Small intestine (tissue), 7 donors: Measurements from ENCODE around the gene RGS12. TPM values are rescaled to one million over a fixed set of nuclear protein-coding genes. Genes with fewer than 3 reads are reported as not detected.
A peak's percentile ranks its signal among the peaks of the same experiment; 100 is the strongest.

Experiments used
- DNase-seq, 2 donors: peaks; one replicate each; pipeline versions ENCODE4 v3.0.0 to v3.0.0-alpha.2; 2013
- FAIRE-seq: peaks from 2 replicates; lab custom pipeline; 2012; peaks lifted over from hg19 to GRCh38; lab: Jason Lieb, UNC
- H3K27ac ChIP-seq, 3 donors: one replicate each; pipeline ENCODE4 v1.5.1; 2013; ENCODE audit warnings: low read length in 2 of 3, mild to moderate bottlenecking in 2 of 3, control low read depth in 1 of 3, inconsistent platforms in 1 of 3, low read depth in 1 of 3, moderate library complexity in 1 of 3
- H3K27me3 ChIP-seq, 3 donors: one replicate each; pipeline ENCODE4 v1.6.1; 2013; ENCODE audit warnings: low read length in 3 of 3, inconsistent platforms in 1 of 3; ENCODE audit not compliant: control insufficient read depth in 3 of 3, insufficient read depth in 3 of 3
- H3K36me3 ChIP-seq, 3 donors: one replicate each; pipeline ENCODE4 v1.6.1; 2013; ENCODE audit warnings: low read length in 3 of 3, inconsistent platforms in 1 of 3, low read depth in 1 of 3, mild to moderate bottlenecking in 1 of 3, moderate library complexity in 1 of 3; ENCODE audit not compliant: control insufficient read depth in 3 of 3, insufficient read depth in 2 of 3
- H3K4me1 ChIP-seq, 3 donors: one replicate each; pipeline ENCODE4 v1.6.1; 2013; ENCODE audit warnings: low read length in 2 of 3, inconsistent platforms in 1 of 3, low read depth in 1 of 3, mild to moderate bottlenecking in 1 of 3, moderate library complexity in 1 of 3; ENCODE audit not compliant: control insufficient read depth in 3 of 3, insufficient read depth in 2 of 3
- H3K4me3 ChIP-seq, 3 donors: one replicate each; pipeline ENCODE4 v1.5.1; 2013; ENCODE audit warnings: low read length in 3 of 3, control low read depth in 1 of 3, inconsistent platforms in 1 of 3, low read depth in 1 of 3, mild to moderate bottlenecking in 1 of 3, moderate library complexity in 1 of 3
- H3K9me3 ChIP-seq, 2 donors: one replicate each; pipeline ENCODE4 v1.6.1; 2013; ENCODE audit warnings: low read depth in 1 of 2, low read length in 1 of 2; ENCODE audit not compliant: control insufficient read depth in 2 of 2, insufficient read depth in 1 of 2
- WGBS, 3 donors: extraction: QIAGEN DNeasy Blood & Tissue Kit; methylation state at CpG; one replicate each; pipeline ENCODE4 v1.1.7; 2013; 5-methylcytosine and 5-hydroxymethylcytosine counted together
- polyA plus RNA-seq, 4 donors: library from polyadenylated mRNA; stranded (reverse) in 3 of 4; unstranded in 1 of 4; fragments of 200-250 nt in 3 of 4; fragments of 120-200 nt in 1 of 4; gene quantifications; one replicate each; pipeline versions ENCODE4 v1.2.1 to v1.2.3, GENCODE V29; 2013
- donor health status: healthy with polysubstance abuse.
- donor health status: control.
- donor health status: control.
- donor health status: Bipolar disorder and iron deficiency.
- donor health status: healthy.

RGS12 gene
- polyA plus RNA-seq, 4 donors, result 6.5 to 28.9 (median 12.6) TPM

GRCh38 chr4:3252831-3253641, 39.8 kb upstream of the RGS12 start:
- WGBS, 3 donors, result 57 to 83% (median 72%) methylated on average over 38 of the region's 38 CpGs
- FAIRE-seq (no peak), DNase-seq (peak in 1 of 2 donors; percentile 21)
- Histone ChIP-seq H3K36me3 (peaks cover 0 to 30% (median 2%) of the 10 kb centered on the region in 3 donors), H3K4me1 (peaks cover 0 to 7% (median 0%) of the 10 kb centered on the region in 3 donors), H3K27me3 (no peaks in the 10 kb centered on the region), H3K4me3 (no peak overlapping the region), H3K9me3 (no peaks in the 10 kb centered on the region), H3K27ac (no peak overlapping the region)

- Histone ChIP-seq H3K9me3 (no peaks in the 10 kb centered on the region), H3K27ac (no peak overlapping the region), H3K36me3 (peaks cover 0 to 31% (median 2%) of the 10 kb centered on the region in 3 donors), H3K4me3 (no peak overlapping the region), H3K27me3 (no peaks in the 10 kb centered on the region), H3K4me1 (peaks cover 0 to 7% (median 0%) of the 10 kb centered on the region in 3 donors)
- DNase-seq (no peak), FAIRE-seq (no peak)
- WGBS, 3 donors, result 88 to 96% (median 92%) methylated on average over 13 of the region's 13 CpGs
Observed at GRCh38 chr4:3253808-3254207, 39.0 kb upstream of the RGS12 start.

GRCh38 chr4:3254302-3255131, 38.3 kb upstream of the RGS12 start:
- H3K9me3 ChIP-seq, result no peaks in the 10 kb centered on the region
- peaks cover 0 to 31% (median 2%) of the 10 kb centered on the region in 3 donors for H3K36me3 ChIP-seq
- no peak for DNase-seq
- H3K4me1 ChIP-seq, result peaks cover 0 to 7% (median 0%) of the 10 kb centered on the region in 3 donors
- H3K4me3 ChIP-seq, result no peak overlapping the region
- H3K27ac ChIP-seq, result no peak overlapping the region
- H3K27me3 ChIP-seq, result no peaks in the 10 kb centered on the region
- FAIRE-seq, result no peak
- 88 to 94% (median 93%) methylated on average over 14 of the region's 14 CpGs for WGBS, 3 donors

GRCh38 chr4:3255611-3256186, 37.1 kb upstream of the RGS12 start:
- DNase-seq, result no peak
- no peak for FAIRE-seq
- no peak overlapping the region for H3K4me3 ChIP-seq

GRCh38 chr4:3256230-3257102, 36.4 kb upstream of the RGS12 start:
- no peak for FAIRE-seq
- peaks cover 0 to 31% (median 2%) of the 10 kb centered on the region in 3 donors for H3K36me3 ChIP-seq
- WGBS, 3 donors, result 64 to 85% (median 69%) methylated on average over 21 of the region's 21 CpGs
- H3K4me1 ChIP-seq, result no peaks in the 10 kb centered on the region
- no peaks in the 10 kb centered on the region for H3K9me3 ChIP-seq
- no peak for DNase-seq
- no peak overlapping the region for H3K27ac ChIP-seq
- H3K27me3 ChIP-seq, result no peaks in the 10 kb centered on the region
- no peak overlapping the region for H3K4me3 ChIP-seq

More at GRCh38 chr4:3255611-3256186, 37.1 kb upstream of the RGS12 start:
- Histone ChIP-seq H3K4me1 (peaks cover 0 to 4% (median 0%) of the 10 kb centered on the region in 3 donors), H3K27me3 (no peaks in the 10 kb centered on the region), H3K27ac (no peak overlapping the region), H3K9me3 (no peaks in the 10 kb centered on the region), H3K36me3 (peaks cover 0 to 31% (median 2%) of the 10 kb centered on the region in 3 donors)
- 96 to 98% (median 96%) methylated on average over 34 to 36 of the region's 36 CpGs for WGBS, 3 donors

- Histone ChIP-seq H3K36me3 (peaks cover 0 to 31% (median 2%) of the 10 kb centered on the region in 3 donors), H3K27ac (no peak overlapping the region), H3K4me3 (no peak overlapping the region), H3K9me3 (no peaks in the 10 kb centered on the region), H3K4me1 (no peaks in the 10 kb centered on the region), H3K27me3 (no peaks in the 10 kb centered on the region)
- FAIRE-seq (no peak), DNase-seq (peak in 1 of 2 donors; percentile 45)
- WGBS, 3 donors, result 2 to 67% (median 40%) methylated on average over 8 to 9 of the region's 9 CpGs
Observed at GRCh38 chr4:3257103-3257555, 35.7 kb upstream of the RGS12 start.

- FAIRE-seq, result no peak
- Histone ChIP-seq H3K4me3 (no peak overlapping the region), H3K27me3 (no peaks in the 10 kb centered on the region), H3K36me3 (peaks cover 0 to 31% (median 2%) of the 10 kb centered on the region in 3 donors), H3K9me3 (no peaks in the 10 kb centered on the region), H3K27ac (no peak overlapping the region), H3K4me1 (no peaks in the 10 kb centered on the region)
- no peak for DNase-seq
- 57 to 80% (median 62%) methylated on average over 29 of the region's 29 CpGs for WGBS, 3 donors
Observed at GRCh38 chr4:3257556-3258482, 35.0 kb upstream of the RGS12 start.
